Subcutaneous adipose tissue (tissue), 4 donors: Measurements from ENCODE around the gene FHIP1A. TPM values are rescaled to one million over a fixed set of nuclear protein-coding genes. Genes with fewer than 3 reads are reported as not detected.

Experiments used
- total RNA-seq, 4 donors: library from RNA; depleted of rRNA; stranded (reverse); fragments of >200 nt; gene quantifications; one replicate each; pipeline ENCODE4 v1.1.0, GENCODE V29; 2016
- TF ChIP-seq, protein P1 (sequence below): fragments of 450-650 bp; IDR thresholded peaks from one replicate; pipeline ENCODE4 v1.5.1; 2016; ENCODE audit warnings: low read depth, mild to moderate bottlenecking, control low read depth, antibody characterized with exemption, moderate library complexity

The FHIP1A gene
- under 1 TPM in 3 of 4 donors, not detected in 1; 0.34 to 0.98 (median 0.44) TPM for total RNA-seq

DNA sequence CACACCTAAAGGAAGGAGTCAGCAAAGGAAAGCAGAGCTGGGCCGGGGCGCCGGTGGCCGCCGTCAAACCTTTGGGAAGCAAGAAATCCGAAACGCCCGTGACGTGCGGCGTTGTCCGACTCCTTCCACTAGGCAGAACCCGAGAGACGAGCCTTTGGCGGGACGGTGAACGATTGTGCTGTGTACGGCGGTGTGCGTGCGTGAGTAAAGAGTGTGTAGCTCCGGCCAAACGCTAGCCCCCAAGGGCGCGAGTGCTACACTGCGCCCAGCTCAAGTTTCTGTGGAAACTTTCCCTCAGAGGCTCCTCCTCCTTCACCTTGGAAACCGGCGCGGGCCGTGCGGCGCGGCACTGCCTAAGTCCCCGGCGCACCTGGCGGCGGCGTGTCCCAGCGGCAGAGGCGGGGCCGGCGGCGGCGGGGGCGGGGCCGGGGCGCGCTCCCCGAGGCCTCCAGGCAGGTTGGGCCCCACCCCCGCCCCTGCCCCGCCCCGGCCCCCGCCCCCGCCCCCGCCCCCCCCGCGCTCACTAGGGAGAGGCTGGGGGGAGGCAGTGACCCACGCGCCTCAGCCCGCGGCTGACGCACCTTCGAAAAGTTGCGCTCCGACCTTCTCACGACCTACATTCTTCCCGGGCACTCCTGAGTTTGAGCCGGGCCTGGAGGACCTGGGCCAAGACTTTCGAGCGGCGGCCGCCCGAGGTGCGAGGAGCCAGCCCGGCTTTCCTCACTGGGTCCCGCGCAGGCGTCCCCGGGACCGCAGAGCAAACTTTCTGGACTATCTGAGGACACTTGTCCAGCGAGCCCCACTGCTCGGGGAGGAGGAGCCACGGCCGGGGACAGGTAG, at the start of gene FHIP1A:
Gene FHIP1A, plus strand, starts transcription at position 547 of the 840 bp plus-strand sequence. CDS start 157,084 bp downstream, outside the sequence.
- TF ChIP-seq, protein P1, sequence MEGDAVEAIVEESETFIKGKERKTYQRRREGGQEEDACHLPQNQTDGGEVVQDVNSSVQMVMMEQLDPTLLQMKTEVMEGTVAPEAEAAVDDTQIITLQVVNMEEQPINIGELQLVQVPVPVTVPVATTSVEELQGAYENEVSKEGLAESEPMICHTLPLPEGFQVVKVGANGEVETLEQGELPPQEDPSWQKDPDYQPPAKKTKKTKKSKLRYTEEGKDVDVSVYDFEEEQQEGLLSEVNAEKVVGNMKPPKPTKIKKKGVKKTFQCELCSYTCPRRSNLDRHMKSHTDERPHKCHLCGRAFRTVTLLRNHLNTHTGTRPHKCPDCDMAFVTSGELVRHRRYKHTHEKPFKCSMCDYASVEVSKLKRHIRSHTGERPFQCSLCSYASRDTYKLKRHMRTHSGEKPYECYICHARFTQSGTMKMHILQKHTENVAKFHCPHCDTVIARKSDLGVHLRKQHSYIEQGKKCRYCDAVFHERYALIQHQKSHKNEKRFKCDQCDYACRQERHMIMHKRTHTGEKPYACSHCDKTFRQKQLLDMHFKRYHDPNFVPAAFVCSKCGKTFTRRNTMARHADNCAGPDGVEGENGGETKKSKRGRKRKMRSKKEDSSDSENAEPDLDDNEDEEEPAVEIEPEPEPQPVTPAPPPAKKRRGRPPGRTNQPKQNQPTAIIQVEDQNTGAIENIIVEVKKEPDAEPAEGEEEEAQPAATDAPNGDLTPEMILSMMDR, result no peak

DNA sequence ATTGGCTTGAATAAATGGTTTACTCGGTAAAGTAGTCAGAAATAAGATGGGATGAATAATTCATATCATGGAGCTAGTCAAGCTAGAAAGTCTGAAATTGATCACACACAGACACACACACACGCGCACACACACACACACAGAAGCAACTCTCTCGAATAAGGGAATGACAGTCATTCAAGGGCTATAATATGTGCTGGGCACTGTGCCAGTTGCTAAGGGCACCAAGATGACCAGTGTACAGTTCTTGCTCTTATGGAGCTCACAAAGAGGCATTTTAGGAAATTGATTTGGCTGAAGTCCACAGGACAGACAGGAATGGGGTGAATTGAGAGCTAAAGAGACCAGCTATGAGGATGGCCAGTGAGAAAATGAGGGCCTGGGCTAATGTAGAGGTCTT, 49.4 kb upstream of the FHIP1A start:
- TF ChIP-seq, protein P1, result no peak

DNA sequence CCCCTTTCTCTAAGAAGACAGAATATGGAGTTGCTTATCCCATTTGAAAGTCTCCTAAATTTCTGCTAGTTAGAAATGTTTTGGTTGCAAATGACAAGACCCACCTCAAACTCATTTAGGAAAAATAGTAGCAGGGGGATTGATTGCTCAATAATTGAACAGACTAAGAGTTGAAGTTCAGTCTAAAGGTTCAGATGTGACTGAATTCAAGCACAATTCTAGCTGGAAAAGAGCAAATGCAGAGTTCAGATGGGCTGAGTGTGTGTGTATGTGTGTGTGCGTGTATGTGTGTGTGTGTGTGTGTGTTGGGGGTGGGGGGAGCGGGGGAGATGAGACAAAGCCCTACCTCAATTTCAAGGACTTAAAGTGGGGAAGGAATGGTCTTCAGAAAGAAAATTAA, 47.9 kb upstream of the FHIP1A start:
- TF ChIP-seq, protein P1, result no peak

DNA sequence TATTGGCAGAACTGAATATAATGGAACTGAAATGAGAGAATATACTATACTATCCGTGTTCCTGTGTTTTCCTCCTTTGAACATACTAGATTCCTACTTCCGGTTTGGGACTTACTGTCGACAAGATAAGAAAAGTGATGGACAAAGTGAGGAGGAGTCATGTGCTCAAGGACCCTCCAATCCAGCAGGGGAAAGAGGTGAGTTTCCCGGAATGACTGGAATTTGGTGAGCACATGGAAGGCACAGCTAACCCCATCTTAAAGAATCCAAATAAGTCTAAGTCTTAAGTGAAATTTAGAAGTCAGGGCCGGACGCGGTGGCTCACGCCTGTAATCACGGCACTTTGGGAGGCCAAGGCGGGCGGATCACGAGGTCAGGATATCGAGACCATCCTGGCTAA, 47.0 kb upstream of the FHIP1A start:
- TF ChIP-seq, protein P1, result no peak

DNA sequence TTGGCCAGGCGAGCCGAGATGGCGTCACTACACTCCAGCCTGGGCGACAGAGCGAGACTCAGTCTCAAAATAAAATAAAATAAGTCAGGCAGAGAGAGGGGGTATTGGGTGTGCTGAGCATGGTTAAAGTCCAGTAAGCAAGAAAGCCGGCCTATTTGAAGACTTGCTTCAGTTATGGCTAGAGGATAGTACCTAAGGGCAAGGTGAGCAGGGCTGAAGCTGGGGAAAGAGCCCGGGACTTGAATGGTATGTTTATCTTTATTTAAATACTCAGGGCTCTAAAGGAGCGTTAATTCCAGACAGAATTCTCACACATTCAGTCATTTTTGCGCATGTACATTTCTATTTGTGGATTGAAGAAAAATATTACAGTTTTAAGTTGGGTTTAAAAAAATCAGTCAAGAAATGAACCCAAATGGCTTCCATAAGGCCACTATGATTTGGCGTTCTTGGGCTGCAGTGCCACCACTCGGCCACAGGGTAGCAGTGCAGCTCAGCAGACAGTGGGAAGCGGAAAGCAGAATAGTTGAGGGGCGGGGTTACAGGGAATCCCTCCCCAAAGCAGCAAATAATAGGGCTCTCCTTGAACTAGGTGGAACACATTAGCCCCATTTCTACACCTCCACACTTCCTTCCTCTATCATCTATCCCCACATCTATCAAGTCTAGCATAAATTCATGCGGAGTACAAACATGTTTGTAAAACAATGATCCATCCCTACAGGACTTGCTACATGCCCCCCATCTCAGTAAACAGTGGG, 46.4 kb upstream of the FHIP1A start:
- TF ChIP-seq, protein P1, result no peak

DNA sequence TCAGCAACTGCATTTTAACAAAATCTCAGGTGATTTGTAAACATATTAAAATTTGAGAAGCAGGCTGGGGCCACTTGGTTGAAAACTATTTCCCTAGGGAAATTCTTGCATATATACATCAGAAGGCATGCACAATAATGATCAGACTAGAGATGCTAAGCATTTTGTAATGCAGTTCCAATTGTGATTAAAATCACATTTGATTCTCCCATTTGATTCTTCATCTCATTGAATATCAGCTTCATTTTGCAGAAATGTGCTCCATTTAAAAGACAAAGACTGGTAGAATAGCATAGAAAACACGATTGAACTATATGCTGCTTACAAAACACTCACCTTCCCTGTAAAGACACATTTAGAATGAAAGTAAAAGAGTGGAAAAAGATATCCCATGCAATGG, 32.4 kb upstream of the FHIP1A start:
- TF ChIP-seq, protein P1, result no peak

DNA sequence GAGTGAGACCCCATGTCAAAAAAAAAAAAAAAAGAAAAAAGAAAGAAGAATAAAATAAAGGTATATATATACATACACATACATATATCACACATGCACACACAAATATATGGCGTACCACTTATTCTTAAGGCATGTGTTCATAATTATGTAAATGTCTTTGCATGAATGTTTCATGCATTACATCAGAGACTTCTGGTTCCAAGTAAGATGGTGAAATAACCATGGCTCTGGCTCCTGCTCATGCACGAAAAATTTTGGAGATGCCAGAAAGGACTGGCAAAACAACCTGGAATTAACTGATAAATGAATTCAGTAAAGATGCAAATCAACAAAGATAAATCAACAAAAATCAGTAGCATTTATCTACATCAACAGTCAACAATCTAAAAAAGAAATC, 19.7 kb upstream of the FHIP1A start:
- TF ChIP-seq, protein P1, result no peak
